ENCODE data around the gene BTN1A1.
"Not testable (repeated sequence)": the region's sequence is repeated elsewhere in the genome, so short reads cannot be mapped to it uniquely, and the experiment has no call there.

The BTN1A1 gene

DNA sequence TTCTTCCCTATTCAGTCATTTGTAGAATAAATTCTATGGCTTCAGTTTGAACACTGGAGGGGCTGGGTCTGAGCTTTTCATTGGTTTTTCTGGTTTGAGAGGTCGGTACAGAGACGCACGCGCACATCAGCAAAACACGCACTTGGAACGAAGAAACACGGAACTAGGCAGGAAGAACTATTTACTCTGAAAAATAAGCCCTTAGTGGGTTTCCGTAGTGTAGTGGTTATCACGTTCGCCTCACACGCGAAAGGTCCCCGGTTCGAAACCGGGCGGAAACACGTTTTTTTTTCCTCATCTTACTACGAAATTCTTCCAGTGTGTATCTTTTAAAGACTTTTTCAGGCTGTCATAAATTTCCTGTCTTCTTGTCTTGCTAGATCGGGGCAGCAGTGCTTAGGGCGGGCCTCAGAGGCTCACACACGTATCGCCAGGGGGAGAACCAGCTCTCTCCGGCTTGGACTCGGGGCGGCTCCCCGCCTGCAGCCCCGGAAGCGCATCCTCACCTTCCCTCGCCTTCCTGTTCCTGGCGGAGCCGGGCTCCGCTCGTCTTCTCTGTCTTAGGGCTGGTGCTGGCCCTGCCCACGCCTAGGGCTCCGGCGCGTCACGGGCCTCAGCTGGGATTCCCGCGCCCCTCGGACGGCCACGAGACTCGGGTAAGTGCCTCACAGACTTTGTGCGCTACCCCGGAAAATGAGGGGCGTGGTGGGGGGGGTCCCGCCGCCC, 37.9 kb downstream of the BTN1A1 start, which contains the start of gene HMGN4:
Gene HMGN4, plus strand, starts transcription at position 521 of the 726 bp plus-strand sequence. CDS start 6,841 bp downstream, outside the sequence.
- peak; percentile 94 for DNase-seq

GRCh38 chr6:26538572-26538902, 38.4 kb downstream of the BTN1A1 start:
- peak; percentile 88 for DNase-seq

GRCh38 chr6:26539071-26539615, 39.0 kb downstream of the BTN1A1 start:
- peak; percentile 92 for DNase-seq

DNA sequence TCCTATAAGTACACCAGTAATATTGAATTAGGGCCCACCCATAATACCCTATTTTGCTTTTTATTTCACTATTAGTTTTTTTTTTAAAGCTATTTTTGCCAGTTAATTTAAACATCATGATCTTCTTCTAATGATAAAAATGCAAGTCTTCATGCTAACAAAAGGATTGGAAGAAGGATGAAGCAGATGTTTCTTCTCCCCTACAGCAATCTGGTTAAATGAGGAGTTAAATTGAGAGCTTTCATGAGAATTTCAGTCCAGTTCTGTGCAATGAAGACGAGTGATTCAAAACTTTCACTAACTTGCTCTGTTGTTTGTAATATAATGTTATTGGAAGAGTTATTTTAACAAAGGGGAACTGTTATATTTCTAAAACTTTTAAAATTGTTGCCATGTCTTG, 41.5 kb downstream of the BTN1A1 start:
- DNase-seq: no peak

GRCh38 chr6:26543953-26544352, 43.9 kb downstream of the BTN1A1 start:
- peak; percentile 37 for DNase-seq

DNA sequence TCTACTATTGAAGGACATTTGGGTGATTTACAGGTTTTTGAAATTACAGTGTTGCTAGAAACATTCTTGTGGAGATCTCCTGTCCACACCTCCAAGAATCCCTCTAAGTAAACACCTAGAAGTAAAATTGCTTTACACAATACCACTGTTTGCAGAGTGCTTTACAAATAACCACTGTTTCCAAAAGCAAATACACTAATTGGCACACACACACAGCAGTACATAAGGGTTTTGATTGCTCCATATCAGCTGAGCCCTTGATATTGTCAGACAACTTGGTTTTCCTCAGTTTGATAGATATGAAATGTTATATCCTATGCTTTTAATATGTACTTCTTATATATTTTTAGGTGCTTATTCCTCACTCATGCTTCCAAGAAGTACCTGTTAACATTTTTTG, 44.4 kb downstream of the BTN1A1 start:
- DNase-seq: no peak

- no peak for DNase-seq
Measured at GRCh38 chr6:26545627-26546026, 45.5 kb downstream of the BTN1A1 start.

DNA sequence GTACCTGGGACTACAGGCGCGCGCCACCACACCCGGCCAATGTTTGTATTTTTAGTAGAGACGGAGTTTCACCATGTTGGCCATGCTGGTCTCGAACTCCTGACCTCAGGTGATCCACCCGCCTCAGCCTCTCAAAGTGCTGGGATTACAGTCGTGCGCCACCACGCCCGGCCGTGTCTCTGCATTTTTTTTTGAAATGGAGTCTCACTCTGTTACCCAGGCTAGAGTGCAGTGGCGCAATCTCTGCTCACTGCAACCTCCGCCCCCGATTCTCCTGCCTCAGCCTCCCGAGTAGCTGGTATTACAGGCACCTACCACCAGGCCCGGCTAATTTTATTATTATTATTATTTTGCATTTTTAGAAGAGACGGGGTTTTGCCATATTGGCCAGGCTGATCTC, 47.3 kb downstream of the BTN1A1 start:
- not testable (repeated sequence) for DNase-seq

DNA sequence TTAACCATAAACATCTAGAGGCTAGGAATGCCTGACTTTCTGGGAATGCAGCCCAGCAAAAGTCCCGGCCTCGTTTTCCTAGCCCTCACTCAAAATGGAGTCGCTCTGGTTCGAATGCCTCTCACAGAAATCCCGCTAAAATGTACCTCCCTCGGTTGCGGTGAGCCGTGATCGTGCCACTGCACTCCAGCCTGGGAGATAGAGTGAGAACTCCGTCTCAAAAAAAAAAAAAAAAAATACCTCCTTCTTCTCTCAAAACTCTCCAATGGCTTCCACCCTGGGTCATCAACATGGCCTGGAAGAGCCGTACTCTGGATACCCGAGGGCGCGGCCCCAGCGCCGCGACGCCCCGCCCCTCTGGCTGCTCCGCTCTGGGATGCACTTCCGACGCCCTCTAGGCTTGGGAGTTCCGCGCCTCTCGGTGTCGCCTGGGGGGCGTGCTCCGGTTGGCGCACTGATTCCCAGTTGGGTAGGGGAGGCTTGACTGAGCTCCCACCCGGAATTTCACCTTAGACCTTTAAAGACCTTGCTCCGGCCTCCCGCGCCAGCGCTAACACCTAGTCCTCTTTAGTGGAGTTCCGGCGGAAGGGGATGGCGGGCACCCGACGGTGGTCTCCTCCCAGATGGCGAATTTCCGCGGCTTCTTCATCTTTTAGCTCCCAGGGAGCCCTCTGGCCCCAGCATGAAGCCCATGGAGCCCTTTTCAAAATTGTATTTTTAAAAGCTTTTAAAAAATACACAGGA, 50.3 kb downstream of the BTN1A1 start:
- peak; percentile 92 for DNase-seq

DNA sequence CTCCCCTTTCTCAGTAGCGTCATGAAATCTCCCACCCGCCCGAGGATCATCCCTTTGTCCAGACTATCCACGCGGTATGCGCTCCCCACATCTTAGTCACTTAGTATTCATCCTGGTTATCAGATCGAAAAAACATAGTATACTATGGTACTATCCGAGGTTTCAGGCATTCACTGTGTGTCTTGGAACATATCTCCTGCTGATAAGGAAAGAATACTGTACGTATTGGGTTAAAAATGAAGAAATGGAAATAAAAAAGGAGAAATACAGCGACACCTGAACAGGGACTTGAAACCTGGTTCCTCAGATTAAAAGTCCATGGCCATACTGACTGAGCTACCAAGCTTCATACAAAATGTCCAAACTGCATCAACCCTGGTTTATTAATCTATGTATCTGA, 52.1 kb downstream of the BTN1A1 start:
- peak; percentile 41 for DNase-seq

GRCh38 chr6:26552640-26553188, 52.6 kb downstream of the BTN1A1 start:
- peak; percentile 71 for DNase-seq

DNA sequence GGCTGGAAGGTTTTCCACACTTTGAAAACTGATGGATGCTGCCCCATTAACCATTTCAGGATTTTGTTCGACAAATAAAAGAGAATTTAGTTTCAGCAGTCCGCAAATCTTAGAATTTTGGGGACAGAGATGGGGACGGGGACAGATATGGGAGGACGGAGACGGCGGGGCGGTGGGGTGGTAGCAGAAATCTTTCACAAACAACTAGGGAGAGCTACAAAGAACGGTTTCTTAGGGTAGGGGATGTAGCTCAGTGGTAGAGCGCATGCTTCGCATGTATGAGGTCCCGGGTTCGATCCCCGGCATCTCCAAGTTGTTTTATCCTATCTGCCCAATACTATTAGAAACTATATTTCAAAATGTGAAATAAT, 53.1 kb downstream of the BTN1A1 start:
- DNase-seq: peak; percentile 92

DNA sequence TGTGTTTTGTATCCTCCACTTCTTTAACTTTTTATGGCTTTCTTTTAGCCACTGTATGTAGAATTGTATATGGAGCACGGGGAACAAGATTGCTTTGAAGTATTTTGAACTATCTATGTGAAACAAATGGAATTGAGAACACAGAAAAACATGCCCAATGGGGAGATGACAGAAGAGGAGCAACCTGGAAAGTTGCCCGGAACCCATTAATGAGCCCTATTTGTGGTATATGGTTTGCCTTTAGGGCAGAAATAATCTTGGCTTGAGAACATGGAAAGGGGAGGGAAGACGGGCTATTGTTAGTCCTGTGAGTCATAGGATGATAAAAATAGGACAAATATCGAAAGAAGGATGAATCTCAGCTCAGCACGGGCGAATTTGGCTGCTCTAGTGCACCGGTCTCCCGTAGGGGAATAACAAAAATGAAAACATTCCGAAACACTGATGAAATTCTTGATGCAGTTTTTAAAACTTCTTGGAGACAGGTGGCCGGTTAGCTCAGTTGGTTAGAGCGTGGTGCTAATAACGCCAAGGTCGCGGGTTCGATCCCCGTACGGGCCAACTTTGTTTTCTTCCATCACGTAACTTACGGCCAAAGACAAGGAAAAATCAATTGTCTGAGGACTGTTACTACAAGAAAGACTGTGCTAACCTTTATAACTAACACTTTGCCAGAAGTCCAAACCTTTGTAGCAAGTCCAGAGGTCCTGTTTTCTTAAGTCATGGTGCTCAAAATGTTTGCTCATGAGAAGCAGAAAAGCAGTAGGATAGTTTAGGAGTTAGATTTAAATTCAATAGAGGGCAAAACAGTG, 53.7 kb downstream of the BTN1A1 start:
- DNase-seq: peak; percentile 95

DNA sequence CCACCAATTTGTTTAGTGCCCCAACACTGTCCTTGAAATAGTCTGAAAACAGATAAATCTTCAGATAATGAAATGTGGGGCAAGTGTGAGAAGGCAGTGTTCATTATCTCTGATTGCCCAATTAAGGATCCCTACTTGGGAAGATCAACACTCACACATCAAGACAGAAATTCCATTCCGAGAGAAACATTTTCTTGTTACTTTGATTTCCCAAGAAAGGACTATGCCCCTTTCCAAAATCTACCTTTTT, 54.3 kb downstream of the BTN1A1 start:
- DNase-seq: peak; percentile 71

- peak; percentile 88 for DNase-seq
Measured at GRCh38 chr6:26554697-26555504, 54.8 kb downstream of the BTN1A1 start.

GRCh38 chr6:26555505-26556262, 55.6 kb downstream of the BTN1A1 start:
- DNase-seq: peak; percentile 68

DNA sequence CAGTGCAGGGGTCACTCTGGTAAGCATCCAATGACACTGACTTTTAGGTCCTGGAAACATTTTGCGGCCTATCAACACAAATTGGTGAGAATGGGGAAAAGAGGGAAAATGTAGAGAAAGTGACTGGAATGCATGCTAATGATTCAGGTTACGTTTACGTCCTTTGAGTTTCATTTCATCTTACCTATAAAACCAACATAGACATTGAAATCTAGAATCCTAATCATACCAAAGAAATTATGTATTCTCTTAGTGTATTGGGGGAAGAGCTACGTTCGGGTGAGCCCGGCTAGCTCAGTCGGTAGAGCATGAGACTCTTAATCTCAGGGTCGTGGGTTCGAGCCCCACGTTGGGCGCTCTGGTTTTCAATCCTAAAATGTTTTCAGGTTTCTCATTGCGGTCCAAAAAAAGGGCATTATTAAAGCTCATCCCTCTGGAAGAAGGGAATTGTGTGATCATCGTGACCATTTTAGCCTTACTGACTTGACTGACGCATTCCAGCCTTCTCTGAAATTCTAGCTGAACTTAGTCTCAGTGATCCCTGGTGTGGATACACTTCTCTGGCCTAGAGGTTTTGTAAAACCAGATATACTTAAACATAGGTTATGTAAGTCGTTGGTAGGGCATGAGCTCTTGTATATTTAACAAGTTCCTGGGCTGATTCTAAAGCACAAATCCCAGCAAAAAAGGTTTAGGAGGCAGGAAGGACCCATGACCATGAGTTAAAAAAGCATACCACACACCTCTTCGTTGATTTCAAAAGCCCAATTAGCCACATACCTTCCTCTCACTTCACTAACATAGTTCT, 56.4 kb downstream of the BTN1A1 start:
- peak; percentile 95 for DNase-seq

Measured in NCI-H82 (cell line).